ENCODE results near the gene GOPC. TPM values are rescaled to one million over a fixed set of nuclear protein-coding genes. Genes with fewer than 3 reads are reported as not detected.

GOPC gene
- total and polyA plus RNA-seq, 2 of the 13 experiments (the other 11 are each of a cell fraction or from before 2014, with no cell fraction given), result 20.9 to 41.5 TPM

DNA sequence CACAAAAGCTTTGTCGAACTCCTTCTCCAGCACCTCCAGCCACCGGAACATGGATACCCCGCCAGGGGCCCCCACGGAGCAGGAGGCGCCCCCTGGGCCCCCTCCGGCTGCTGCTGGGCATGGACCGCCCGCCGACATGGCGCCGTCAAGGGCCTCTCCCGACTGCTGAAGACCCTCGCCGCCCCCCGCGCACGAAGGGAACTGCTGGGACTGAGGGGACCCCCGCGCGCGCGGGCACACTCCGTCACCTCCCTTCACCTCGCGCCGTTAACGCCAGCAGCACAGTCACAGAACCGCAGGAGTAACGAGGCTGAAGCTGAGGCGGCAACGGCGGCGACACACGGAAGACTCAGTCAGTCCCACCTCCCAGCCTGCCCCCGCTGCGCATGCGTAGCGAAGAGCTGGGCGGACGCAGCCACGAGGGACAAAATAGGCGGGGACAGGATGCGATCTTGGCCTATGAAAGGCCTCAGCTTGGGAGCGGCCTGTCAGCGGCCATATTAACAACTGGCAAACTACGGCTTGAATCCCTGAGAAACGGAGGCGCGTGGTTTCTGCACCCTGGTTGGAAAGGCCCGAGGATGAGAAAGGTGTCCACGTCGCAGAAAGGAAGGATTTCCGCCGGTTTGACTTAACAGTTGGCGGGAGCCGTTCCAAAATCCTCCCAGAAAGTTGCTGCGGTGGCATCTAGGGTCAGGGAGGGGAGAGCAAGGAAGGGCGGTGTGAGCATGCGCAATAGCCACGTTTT, at the start of gene GOPC (continued):
- TF ChIP-seq, protein P1, sequence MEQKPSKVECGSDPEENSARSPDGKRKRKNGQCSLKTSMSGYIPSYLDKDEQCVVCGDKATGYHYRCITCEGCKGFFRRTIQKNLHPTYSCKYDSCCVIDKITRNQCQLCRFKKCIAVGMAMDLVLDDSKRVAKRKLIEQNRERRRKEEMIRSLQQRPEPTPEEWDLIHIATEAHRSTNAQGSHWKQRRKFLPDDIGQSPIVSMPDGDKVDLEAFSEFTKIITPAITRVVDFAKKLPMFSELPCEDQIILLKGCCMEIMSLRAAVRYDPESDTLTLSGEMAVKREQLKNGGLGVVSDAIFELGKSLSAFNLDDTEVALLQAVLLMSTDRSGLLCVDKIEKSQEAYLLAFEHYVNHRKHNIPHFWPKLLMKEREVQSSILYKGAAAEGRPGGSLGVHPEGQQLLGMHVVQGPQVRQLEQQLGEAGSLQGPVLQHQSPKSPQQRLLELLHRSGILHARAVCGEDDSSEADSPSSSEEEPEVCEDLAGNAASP (CRISPR knock-in tag; IDR thresholded peaks at IDR 0.05; ENCODE audit: borderline replicate concordance), result peak; percentile 40
- TF ChIP-seq, protein P2, sequence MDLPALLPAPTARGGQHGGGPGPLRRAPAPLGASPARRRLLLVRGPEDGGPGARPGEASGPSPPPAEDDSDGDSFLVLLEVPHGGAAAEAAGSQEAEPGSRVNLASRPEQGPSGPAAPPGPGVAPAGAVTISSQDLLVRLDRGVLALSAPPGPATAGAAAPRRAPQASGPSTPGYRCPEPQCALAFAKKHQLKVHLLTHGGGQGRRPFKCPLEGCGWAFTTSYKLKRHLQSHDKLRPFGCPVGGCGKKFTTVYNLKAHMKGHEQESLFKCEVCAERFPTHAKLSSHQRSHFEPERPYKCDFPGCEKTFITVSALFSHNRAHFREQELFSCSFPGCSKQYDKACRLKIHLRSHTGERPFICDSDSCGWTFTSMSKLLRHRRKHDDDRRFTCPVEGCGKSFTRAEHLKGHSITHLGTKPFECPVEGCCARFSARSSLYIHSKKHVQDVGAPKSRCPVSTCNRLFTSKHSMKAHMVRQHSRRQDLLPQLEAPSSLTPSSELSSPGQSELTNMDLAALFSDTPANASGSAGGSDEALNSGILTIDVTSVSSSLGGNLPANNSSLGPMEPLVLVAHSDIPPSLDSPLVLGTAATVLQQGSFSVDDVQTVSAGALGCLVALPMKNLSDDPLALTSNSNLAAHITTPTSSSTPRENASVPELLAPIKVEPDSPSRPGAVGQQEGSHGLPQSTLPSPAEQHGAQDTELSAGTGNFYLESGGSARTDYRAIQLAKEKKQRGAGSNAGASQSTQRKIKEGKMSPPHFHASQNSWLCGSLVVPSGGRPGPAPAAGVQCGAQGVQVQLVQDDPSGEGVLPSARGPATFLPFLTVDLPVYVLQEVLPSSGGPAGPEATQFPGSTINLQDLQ (CRISPR knock-in tag; IDR thresholded peaks at IDR 0.05), result peak; percentile 60; the same call in 1 of the 2 replicates
- TF ChIP-seq ZNF678 (CRISPR knock-in tag; IDR thresholded peaks at IDR 0.05) (peak; percentile 95; the same call in 1 of the 2 replicates), NR3C1 (CRISPR knock-in tag; IDR thresholded peaks at IDR 0.05) (no peak), ZNF282 (IDR thresholded peaks at IDR 0.05; ENCODE audit: partially characterized antibody) (no peak), ZNF160 (CRISPR knock-in tag; IDR thresholded peaks at IDR 0.05) (peak; percentile 88), SP2 (CRISPR knock-in tag; IDR thresholded peaks at IDR 0.05) (peak; percentile 84), CEBPB (IDR thresholded peaks at IDR 0.05; ENCODE audit: borderline replicate concordance, low read depth, low read length) (no peak), RELA (CRISPR knock-in tag; IDR thresholded peaks at IDR 0.05) (peak; percentile 79; the same call in 1 of the 2 replicates), SUZ12 (IDR thresholded peaks at IDR 0.05; ENCODE audit: low read depth, low read length) (no peak), MBNL3 (CRISPR knock-in tag; conservative IDR thresholded peaks at IDR 0.05) (no peak), FOXP1 (IDR thresholded peaks at IDR 0.05) (no peak), FOXP1 (CRISPR knock-in tag; IDR thresholded peaks at IDR 0.05) (peak; percentile 36), NFYC (CRISPR knock-in tag; IDR thresholded peaks at IDR 0.05) (peak; percentile 88), JARID2 (CRISPR knock-in tag; IDR thresholded peaks at IDR 0.05; ENCODE audit: insufficient replicate concordance) (no peak), DPF2 (CRISPR knock-in tag; IDR thresholded peaks at IDR 0.05; ENCODE audit: borderline replicate concordance, low read depth) (no peak), AGO1 (IDR thresholded peaks at IDR 0.05; ENCODE audit: low read depth, low read length, poor library complexity, severe bottlenecking) (no peak), ZNF781 (CRISPR knock-in tag; IDR thresholded peaks at IDR 0.05; ENCODE audit: borderline replicate concordance, not compliant biosample characterization) (peak; percentile 95), ZNF605 (CRISPR knock-in tag; IDR thresholded peaks at IDR 0.05) (peak; percentile 99), ZNF761 (CRISPR knock-in tag; conservative IDR thresholded peaks at IDR 0.05) (peak; percentile 98), FOXK2 (IDR thresholded peaks at IDR 0.05) (peak; percentile 38; the same call in 1 of the 2 replicates)
- TF ChIP-seq, protein P3, sequence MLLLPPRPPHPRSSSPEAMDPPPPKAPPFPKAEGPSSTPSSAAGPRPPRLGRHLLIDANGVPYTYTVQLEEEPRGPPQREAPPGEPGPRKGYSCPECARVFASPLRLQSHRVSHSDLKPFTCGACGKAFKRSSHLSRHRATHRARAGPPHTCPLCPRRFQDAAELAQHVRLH (CRISPR knock-in tag; IDR thresholded peaks at IDR 0.05; ENCODE audit: borderline replicate concordance, low read depth), result peak; percentile 95; the same call in 1 of the 2 replicates
- TF ChIP-seq, protein P4, sequence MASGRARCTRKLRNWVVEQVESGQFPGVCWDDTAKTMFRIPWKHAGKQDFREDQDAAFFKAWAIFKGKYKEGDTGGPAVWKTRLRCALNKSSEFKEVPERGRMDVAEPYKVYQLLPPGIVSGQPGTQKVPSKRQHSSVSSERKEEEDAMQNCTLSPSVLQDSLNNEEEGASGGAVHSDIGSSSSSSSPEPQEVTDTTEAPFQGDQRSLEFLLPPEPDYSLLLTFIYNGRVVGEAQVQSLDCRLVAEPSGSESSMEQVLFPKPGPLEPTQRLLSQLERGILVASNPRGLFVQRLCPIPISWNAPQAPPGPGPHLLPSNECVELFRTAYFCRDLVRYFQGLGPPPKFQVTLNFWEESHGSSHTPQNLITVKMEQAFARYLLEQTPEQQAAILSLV (CRISPR knock-in tag; IDR thresholded peaks at IDR 0.05; ENCODE audit: borderline replicate concordance), result peak; percentile 95
- TF ChIP-seq, protein P5, sequence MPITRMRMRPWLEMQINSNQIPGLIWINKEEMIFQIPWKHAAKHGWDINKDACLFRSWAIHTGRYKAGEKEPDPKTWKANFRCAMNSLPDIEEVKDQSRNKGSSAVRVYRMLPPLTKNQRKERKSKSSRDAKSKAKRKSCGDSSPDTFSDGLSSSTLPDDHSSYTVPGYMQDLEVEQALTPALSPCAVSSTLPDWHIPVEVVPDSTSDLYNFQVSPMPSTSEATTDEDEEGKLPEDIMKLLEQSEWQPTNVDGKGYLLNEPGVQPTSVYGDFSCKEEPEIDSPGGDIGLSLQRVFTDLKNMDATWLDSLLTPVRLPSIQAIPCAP (CRISPR knock-in tag; IDR thresholded peaks at IDR 0.05; ENCODE audit: low read depth), result 0 out of 2 replicates have a peak, but pooled peaks have one; percentile 91
